Measurements from ENCODE around the gene KLHL22.
A peak's percentile ranks its signal among the peaks of the same experiment; 100 is the strongest.
"Not testable (repeated sequence)": the region's sequence is repeated elsewhere in the genome, so short reads cannot be mapped to it uniquely, and the experiment has no call there.

KLHL22 gene, protein sequence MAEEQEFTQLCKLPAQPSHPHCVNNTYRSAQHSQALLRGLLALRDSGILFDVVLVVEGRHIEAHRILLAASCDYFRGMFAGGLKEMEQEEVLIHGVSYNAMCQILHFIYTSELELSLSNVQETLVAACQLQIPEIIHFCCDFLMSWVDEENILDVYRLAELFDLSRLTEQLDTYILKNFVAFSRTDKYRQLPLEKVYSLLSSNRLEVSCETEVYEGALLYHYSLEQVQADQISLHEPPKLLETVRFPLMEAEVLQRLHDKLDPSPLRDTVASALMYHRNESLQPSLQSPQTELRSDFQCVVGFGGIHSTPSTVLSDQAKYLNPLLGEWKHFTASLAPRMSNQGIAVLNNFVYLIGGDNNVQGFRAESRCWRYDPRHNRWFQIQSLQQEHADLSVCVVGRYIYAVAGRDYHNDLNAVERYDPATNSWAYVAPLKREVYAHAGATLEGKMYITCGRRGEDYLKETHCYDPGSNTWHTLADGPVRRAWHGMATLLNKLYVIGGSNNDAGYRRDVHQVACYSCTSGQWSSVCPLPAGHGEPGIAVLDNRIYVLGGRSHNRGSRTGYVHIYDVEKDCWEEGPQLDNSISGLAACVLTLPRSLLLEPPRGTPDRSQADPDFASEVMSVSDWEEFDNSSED

DNA sequence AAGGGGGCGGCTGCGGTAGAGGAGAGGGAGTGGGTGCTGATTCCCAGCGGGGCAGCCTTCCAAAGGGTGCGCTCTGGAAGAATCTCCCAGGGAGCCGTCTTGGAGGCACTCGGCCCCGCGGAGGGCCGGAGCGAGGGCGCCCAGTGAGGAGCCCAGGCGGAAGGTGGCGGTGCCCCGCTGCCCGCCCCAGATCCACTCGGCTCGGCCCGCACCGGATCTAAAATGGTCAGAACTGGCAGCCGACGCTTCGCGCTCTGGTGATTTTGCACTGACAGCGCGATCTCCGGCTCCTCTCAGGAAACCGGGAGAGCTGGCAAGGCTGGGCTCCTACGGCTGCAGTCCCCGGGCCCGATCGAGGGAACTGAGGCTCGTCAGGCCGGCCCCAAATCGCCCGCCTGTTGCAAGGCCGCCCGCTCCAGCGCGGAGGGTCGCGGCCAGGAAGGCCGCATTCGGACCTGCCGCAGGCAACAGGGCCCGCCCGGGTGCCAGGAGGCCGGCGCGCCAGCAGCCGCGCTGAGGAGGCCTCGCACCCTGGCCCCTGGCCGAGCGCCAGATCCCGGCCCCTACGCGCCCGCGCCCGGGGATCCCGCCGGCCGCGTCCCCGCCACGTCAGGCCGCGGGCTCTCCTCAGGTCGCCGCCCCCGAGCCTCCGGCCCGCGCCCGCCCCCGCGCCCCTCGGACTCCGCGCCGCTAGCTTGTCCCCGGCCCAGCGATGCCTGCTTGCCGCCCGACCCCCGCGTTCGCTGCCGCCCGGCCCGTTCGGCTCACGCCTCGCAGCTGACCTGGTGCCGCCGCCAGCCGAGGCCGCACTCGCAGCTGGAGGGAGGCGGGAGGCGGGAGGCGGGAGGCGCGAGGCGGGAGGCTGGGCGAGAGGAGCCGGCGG lies at the start of gene KLHL22:
KLHL22 (minus strand) TSS at position 818 of the 883 bp plus-strand sequence. CDS start 6,584 bp downstream, outside the sequence.
- Histone ChIP-seq H3K4me2 (ENCODE audit: low read depth, low read length) (peak within 1 kb of the TSS; percentile 98), H3K36me3 (replicated peaks; ENCODE audit: insufficient read depth, low read length) (no peaks in the 10 kb centered on the region), H3K9me2 (replicated peaks; ENCODE audit: insufficient read depth, low read length) (no peaks in the 10 kb centered on the region), H4K20me1 (ENCODE audit: insufficient read depth, low read length) (no peaks in the 10 kb centered on the region), H3K27ac (ENCODE audit: low read length) (peak within 1 kb of the TSS; percentile 52; the same call in 1 of the 2 replicates), H3K27me3 (replicated peaks; ENCODE audit: insufficient read depth, low read length) (no peaks in the 10 kb centered on the region), H3K4me3 (ENCODE audit: low read length) (peak within 1 kb of the TSS; percentile 88), H3K9ac (ENCODE audit: low read length) (peak within 1 kb of the TSS; percentile 93), H3F3A (ENCODE audit: insufficient read depth, low read length) (no peaks in the 10 kb centered on the region), H3K4me1 (ENCODE audit: low read length) (peaks cover 3% of the 10 kb centered on the region; the same call in 1 of the 2 replicates), H3K9me3 (replicated peaks; ENCODE audit: insufficient read depth, low read length) (no peaks in the 10 kb centered on the region), H3K79me2 (ENCODE audit: low read length) (peaks cover 37% of the 10 kb centered on the region), H2AFZ (ENCODE audit: low read length) (peak within 1 kb of the TSS; percentile 88)
- peak; percentile 53 for DNase-seq
- TF ChIP-seq EZH2phosphoT487 (IDR thresholded peaks at IDR 0.05; ENCODE audit: low read length) (no peak), EZH2 (optimal IDR thresholded peaks at IDR 0.05; ENCODE audit: low read depth, low read length) (no peak)
- TF ChIP-seq, protein P1, sequence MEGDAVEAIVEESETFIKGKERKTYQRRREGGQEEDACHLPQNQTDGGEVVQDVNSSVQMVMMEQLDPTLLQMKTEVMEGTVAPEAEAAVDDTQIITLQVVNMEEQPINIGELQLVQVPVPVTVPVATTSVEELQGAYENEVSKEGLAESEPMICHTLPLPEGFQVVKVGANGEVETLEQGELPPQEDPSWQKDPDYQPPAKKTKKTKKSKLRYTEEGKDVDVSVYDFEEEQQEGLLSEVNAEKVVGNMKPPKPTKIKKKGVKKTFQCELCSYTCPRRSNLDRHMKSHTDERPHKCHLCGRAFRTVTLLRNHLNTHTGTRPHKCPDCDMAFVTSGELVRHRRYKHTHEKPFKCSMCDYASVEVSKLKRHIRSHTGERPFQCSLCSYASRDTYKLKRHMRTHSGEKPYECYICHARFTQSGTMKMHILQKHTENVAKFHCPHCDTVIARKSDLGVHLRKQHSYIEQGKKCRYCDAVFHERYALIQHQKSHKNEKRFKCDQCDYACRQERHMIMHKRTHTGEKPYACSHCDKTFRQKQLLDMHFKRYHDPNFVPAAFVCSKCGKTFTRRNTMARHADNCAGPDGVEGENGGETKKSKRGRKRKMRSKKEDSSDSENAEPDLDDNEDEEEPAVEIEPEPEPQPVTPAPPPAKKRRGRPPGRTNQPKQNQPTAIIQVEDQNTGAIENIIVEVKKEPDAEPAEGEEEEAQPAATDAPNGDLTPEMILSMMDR (IDR thresholded peaks at IDR 0.05; ENCODE audit: low read length): no peak

DNA sequence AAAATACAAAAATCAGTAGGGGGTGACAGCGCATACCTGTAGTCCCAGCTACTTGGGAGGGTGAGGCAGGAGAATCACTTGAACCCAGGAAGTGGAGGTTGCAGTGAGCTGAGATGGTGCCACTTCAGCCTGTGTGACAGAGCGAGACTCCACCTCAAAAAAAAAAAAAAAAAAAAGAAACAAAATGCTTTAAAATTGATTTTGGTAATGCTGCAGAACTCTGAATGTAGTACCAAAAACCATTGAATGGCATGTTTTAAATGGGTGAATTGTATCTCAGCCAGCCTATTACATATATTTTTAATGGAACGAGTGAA lies 49.7 kb upstream of the KLHL22 start:
- H3K4me3 ChIP-seq (ENCODE audit: low read length); H3K27ac ChIP-seq (ENCODE audit: low read length); H3K4me1 ChIP-seq (ENCODE audit: low read length); H3K27me3 ChIP-seq (replicated peaks; ENCODE audit: insufficient read depth, low read length); H3K4me2 ChIP-seq (ENCODE audit: low read depth, low read length); H3K36me3 ChIP-seq (replicated peaks; ENCODE audit: insufficient read depth, low read length); H3F3A ChIP-seq (ENCODE audit: insufficient read depth, low read length); H2AFZ ChIP-seq (ENCODE audit: low read length); DNase-seq; H3K9ac ChIP-seq (ENCODE audit: low read length); H3K9me3 ChIP-seq (replicated peaks; ENCODE audit: insufficient read depth, low read length); H3K9me2 ChIP-seq (replicated peaks; ENCODE audit: insufficient read depth, low read length): not testable (repeated sequence)
- Histone ChIP-seq H3K79me2 (ENCODE audit: low read length) (peaks cover 78% of the 10 kb centered on the region), H4K20me1 (ENCODE audit: insufficient read depth, low read length) (peaks cover 14% of the 10 kb centered on the region; the same call in 1 of the 2 replicates)

DNA sequence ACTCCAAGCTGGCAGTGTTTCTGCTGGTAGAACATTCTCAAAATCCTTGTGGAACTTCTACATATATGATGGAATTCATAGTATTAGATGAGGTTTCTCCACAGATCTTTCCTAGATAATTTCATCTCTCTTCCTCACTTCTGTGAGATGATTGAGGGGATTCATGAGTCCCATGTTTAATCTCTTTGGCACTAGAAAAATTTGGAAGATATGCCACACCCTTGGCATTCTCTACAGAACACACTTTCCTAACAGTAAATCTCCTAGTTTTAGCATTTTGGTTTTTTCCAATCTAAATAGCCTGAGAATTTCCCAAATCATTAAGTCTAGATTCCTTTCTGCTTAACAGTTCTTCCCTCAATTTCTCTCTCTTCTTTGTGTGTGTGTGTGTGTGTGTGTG lies 47.1 kb upstream of the KLHL22 start:
- Histone ChIP-seq H3K4me3 (ENCODE audit: low read length) (no peak overlapping the region), H3K9me2 (replicated peaks; ENCODE audit: insufficient read depth, low read length) (no peaks in the 10 kb centered on the region), H3F3A (ENCODE audit: insufficient read depth, low read length) (no peaks in the 10 kb centered on the region), H3K4me2 (ENCODE audit: low read depth, low read length) (no peak overlapping the region), H3K79me2 (ENCODE audit: low read length) (peaks cover 73% of the 10 kb centered on the region), H3K4me1 (ENCODE audit: low read length) (no peaks in the 10 kb centered on the region), H3K9ac (ENCODE audit: low read length) (no peak overlapping the region), H3K9me3 (replicated peaks; ENCODE audit: insufficient read depth, low read length) (no peaks in the 10 kb centered on the region), H2AFZ (ENCODE audit: low read length) (no peak overlapping the region), H4K20me1 (ENCODE audit: insufficient read depth, low read length) (peaks cover 7% of the 10 kb centered on the region; the same call in 1 of the 2 replicates), H3K27me3 (replicated peaks; ENCODE audit: insufficient read depth, low read length) (no peaks in the 10 kb centered on the region), H3K36me3 (replicated peaks; ENCODE audit: insufficient read depth, low read length) (no peaks in the 10 kb centered on the region; the same call in 1 of the 2 replicates), H3K27ac (ENCODE audit: low read length) (no peak overlapping the region)
- DNase-seq: no peak
- TF ChIP-seq EZH2phosphoT487 (IDR thresholded peaks at IDR 0.05; ENCODE audit: low read length) (no peak), EZH2 (optimal IDR thresholded peaks at IDR 0.05; ENCODE audit: low read depth, low read length) (no peak)
- TF ChIP-seq, protein P1 (IDR thresholded peaks at IDR 0.05; ENCODE audit: low read length): no peak
